CD4-positive, CD25-positive, alpha-beta regulatory T cell (primary cell): ENCODE results near the gene ATRAID. TPM values are rescaled to one million over a fixed set of nuclear protein-coding genes. Genes with fewer than 3 reads are reported as not detected.
"Not testable (repeated sequence)": the region's sequence is repeated elsewhere in the genome, so short reads cannot be mapped to it uniquely, and the experiment has no call there.

Source experiments
- ATAC-seq, 2 donors: fragments of 150-1000 bp; cut with Tn5 transposase; one replicate each; pipeline ENCODE4 v1.10.0; 2021; ENCODE audit warnings: low read depth in 2 of 2, moderate number of reproducible peaks in 2 of 2, moderate library complexity in 1 of 2
- DNase-seq, 3 donors: peaks; one replicate each; pipeline versions ENCODE4 v3.0.0 to v3.0.0-alpha.2; 2012 to 2022; ENCODE audit warnings: mixed read lengths in 1 of 3
- H3K27ac ChIP-seq: one replicate; pipeline ENCODE4 v1.7.0; 2013; ENCODE audit warnings: mild to moderate bottlenecking, low read length; ENCODE audit not compliant: insufficient read depth, poor library complexity, severe bottlenecking
- H3K27me3 ChIP-seq: one replicate; pipeline ENCODE4 v1.7.0; 2013; ENCODE audit warnings: low read length; ENCODE audit not compliant: control insufficient read depth, insufficient read depth
- H3K36me3 ChIP-seq: one replicate; pipeline ENCODE4 v1.7.0; 2013; ENCODE audit warnings: mild to moderate bottlenecking, low read length, moderate library complexity; ENCODE audit not compliant: control insufficient read depth, insufficient read depth
- H3K4me1 ChIP-seq: 2 replicates; pipeline ENCODE4 v1.7.0; 2013; ENCODE audit warnings: mild to moderate bottlenecking, low read length; ENCODE audit not compliant: insufficient read depth, control insufficient read depth, poor library complexity, severe bottlenecking
- H3K4me3 ChIP-seq: one replicate; pipeline ENCODE4 v1.7.0; 2013; ENCODE audit warnings: low read depth, mild to moderate bottlenecking, low read length, moderate library complexity
- H3K9me3 ChIP-seq, 2 experiments: 1 replicate in 1 of 2; 2 replicates in 1 of 2; pipeline ENCODE4 v1.7.0; 2013; ENCODE audit warnings: low read length in 2 of 2, mild to moderate bottlenecking in 1 of 2, moderate library complexity in 1 of 2; ENCODE audit not compliant: control insufficient read depth in 2 of 2
- H3K27ac Mint-ChIP-seq, 3 donors: one replicate each; pipeline ENCODE4 v1.8.0; 2020 to 2022; ENCODE audit warnings: mild to moderate bottlenecking in 3 of 3, mixed read lengths in 3 of 3, moderate library complexity in 2 of 3
- H3K27me3 Mint-ChIP-seq: one replicate; pipeline ENCODE4 v1.8.0; 2022; ENCODE audit warnings: mild to moderate bottlenecking, mixed read lengths
- H3K36me3 Mint-ChIP-seq: one replicate; pipeline ENCODE4 v1.8.0; 2020; ENCODE audit warnings: mixed read lengths
- H3K4me1 Mint-ChIP-seq, 4 donors: one replicate each; pipeline ENCODE4 v1.8.0; 2020 to 2022; ENCODE audit warnings: mixed read lengths in 4 of 4, mild to moderate bottlenecking in 1 of 4
- H3K4me3 Mint-ChIP-seq, 4 donors: one replicate each; pipeline ENCODE4 v1.8.0; 2020 to 2022; ENCODE audit warnings: mild to moderate bottlenecking in 4 of 4, mixed read lengths in 4 of 4, moderate library complexity in 3 of 4
- H3K9me3 Mint-ChIP-seq, 7 donors: one replicate each; pipeline ENCODE4 v1.8.0; 2020 to 2022; ENCODE audit warnings: mixed read lengths in 7 of 7, mild to moderate bottlenecking in 3 of 7, moderate library complexity in 2 of 7
- polyA plus RNA-seq, 4 donors: library from polyadenylated mRNA; unstranded; fragments of 300-500 nt; fragmentation: Illumina TruSeq; gene quantifications; one replicate each; pipeline ENCODE4 v1.2.3, GENCODE V29; 2021
- total RNA-seq: library from RNA; stranded (reverse); gene quantifications from one replicate; pipeline ENCODE4 v1.2.3, GENCODE V29; 2022

Gene ATRAID
- total and polyA plus RNA-seq, 5 donors from 2014 or later, result 77.3 to 375 (median 356) TPM

GRCh38 chr2:27175330-27175729, 36.5 kb upstream of the ATRAID start:
- Mint-ChIP-seq H3K9me3 (no peaks in the 10 kb centered on the region), H3K36me3 (no peaks in the 10 kb centered on the region), H3K4me1 (peaks cover 0 to 2% (median 0%) of the 10 kb centered on the region in 4 donors), H3K27ac (no peak overlapping the region), H3K4me3 (no peak overlapping the region), H3K27me3 (peaks cover 29% of the 10 kb centered on the region)
- DNase-seq (no peak), ATAC-seq (no peak)
- H3K4me1 ChIP-seq, result no peaks in the 10 kb centered on the region
- no peak overlapping the region for H3K4me3 ChIP-seq
- no peaks in the 10 kb centered on the region for H3K36me3 ChIP-seq
- H3K9me3 ChIP-seq, result no peaks in the 10 kb centered on the region
- peaks cover 26% of the 10 kb centered on the region for H3K27me3 ChIP-seq
- H3K27ac ChIP-seq, result no peak overlapping the region

- not testable (repeated sequence) for H3K9me3 Mint-ChIP-seq, H3K36me3 Mint-ChIP-seq, ATAC-seq, H3K4me1 Mint-ChIP-seq, DNase-seq, H3K4me3 ChIP-seq, H3K4me1 ChIP-seq, H3K27ac Mint-ChIP-seq, H3K4me3 Mint-ChIP-seq, H3K9me3 ChIP-seq, H3K27ac ChIP-seq, H3K36me3 ChIP-seq
- H3K27me3 ChIP-seq, result peaks cover 25% of the 10 kb centered on the region
- peaks cover 32% of the 10 kb centered on the region for H3K27me3 Mint-ChIP-seq
Measured at GRCh38 chr2:27175781-27176180, 36.1 kb upstream of the ATRAID start.

GRCh38 chr2:27177441-27178351, 34.1 kb upstream of the ATRAID start:
- Mint-ChIP-seq H3K27me3 (peaks cover 49% of the 10 kb centered on the region), H3K4me1 (no peaks in the 10 kb centered on the region), H3K4me3 (no peak overlapping the region), H3K27ac (no peak overlapping the region), H3K9me3 (no peaks in the 10 kb centered on the region), H3K36me3 (no peaks in the 10 kb centered on the region)
- peaks cover 31% of the 10 kb centered on the region for H3K27me3 ChIP-seq
- H3K27ac ChIP-seq, result no peak overlapping the region
- no peaks in the 10 kb centered on the region for H3K36me3 ChIP-seq
- H3K4me3 ChIP-seq, result no peak overlapping the region
- no peaks in the 10 kb centered on the region for H3K4me1 ChIP-seq
- H3K9me3 ChIP-seq, result no peaks in the 10 kb centered on the region
- DNase-seq (no peak), ATAC-seq (no peak)

- no peak overlapping the region for H3K27ac Mint-ChIP-seq
- no peaks in the 10 kb centered on the region for H3K9me3 ChIP-seq
- DNase-seq, result no peak
- H3K27ac ChIP-seq, result no peak overlapping the region
- H3K9me3 Mint-ChIP-seq, result peaks cover 0 to under 1% (median 0%) of the 10 kb centered on the region in 7 donors
- peaks cover 52% of the 10 kb centered on the region for H3K27me3 Mint-ChIP-seq
- H3K4me3 ChIP-seq, result no peak overlapping the region
- ATAC-seq, result no peak
- H3K36me3 ChIP-seq, result no peaks in the 10 kb centered on the region
- H3K36me3 Mint-ChIP-seq, result no peaks in the 10 kb centered on the region
- no peaks in the 10 kb centered on the region for H3K4me1 Mint-ChIP-seq
- H3K4me1 ChIP-seq, result no peaks in the 10 kb centered on the region
- H3K4me3 Mint-ChIP-seq, result no peak overlapping the region
- peaks cover 31% of the 10 kb centered on the region for H3K27me3 ChIP-seq
Measured at GRCh38 chr2:27178469-27178868, 33.4 kb upstream of the ATRAID start.

- Mint-ChIP-seq H3K27ac (no peak overlapping the region), H3K4me3 (no peak overlapping the region), H3K9me3 (peaks cover 0 to 2% (median 0%) of the 10 kb centered on the region in 7 donors), H3K4me1 (no peaks in the 10 kb centered on the region), H3K27me3 (peaks cover 62% of the 10 kb centered on the region), H3K36me3 (no peaks in the 10 kb centered on the region)
- Histone ChIP-seq H3K4me3 (no peak overlapping the region), H3K9me3 (no peaks in the 10 kb centered on the region), H3K36me3 (no peaks in the 10 kb centered on the region), H3K4me1 (no peaks in the 10 kb centered on the region), H3K27ac (no peak overlapping the region), H3K27me3 (peaks cover 26% of the 10 kb centered on the region)
- ATAC-seq (no peak), DNase-seq (no peak)
Measured at GRCh38 chr2:27179344-27180000, 32.4 kb upstream of the ATRAID start.

- Mint-ChIP-seq H3K4me1 (no peaks in the 10 kb centered on the region), H3K27ac (no peak overlapping the region), H3K27me3 (peaks cover 86% of the 10 kb centered on the region), H3K9me3 (peaks cover 0 to 2% (median 0%) of the 10 kb centered on the region in 7 donors), H3K36me3 (no peaks in the 10 kb centered on the region), H3K4me3 (no peak overlapping the region)
- H3K27me3 ChIP-seq, result peaks cover 27% of the 10 kb centered on the region
- H3K9me3 ChIP-seq, result no peaks in the 10 kb centered on the region
- no peaks in the 10 kb centered on the region for H3K4me1 ChIP-seq
- H3K27ac ChIP-seq, result no peak overlapping the region
- no peak overlapping the region for H3K4me3 ChIP-seq
- DNase-seq (no peak), ATAC-seq (no peak)
- H3K36me3 ChIP-seq, result no peaks in the 10 kb centered on the region
Measured at GRCh38 chr2:27182346-27182745, 29.5 kb upstream of the ATRAID start.

- Histone ChIP-seq H3K36me3 (no peaks in the 10 kb centered on the region), H3K27ac (no peak overlapping the region), H3K9me3 (no peaks in the 10 kb centered on the region), H3K4me3 (no peak overlapping the region), H3K27me3 (peaks cover 17% of the 10 kb centered on the region), H3K4me1 (no peaks in the 10 kb centered on the region)
- Mint-ChIP-seq H3K27me3 (peaks cover 74% of the 10 kb centered on the region), H3K36me3 (no peaks in the 10 kb centered on the region), H3K4me3 (no peak overlapping the region), H3K9me3 (peaks cover 0 to 2% (median 0%) of the 10 kb centered on the region in 7 donors), H3K4me1 (no peaks in the 10 kb centered on the region), H3K27ac (no peak overlapping the region)
- no peak for DNase-seq
- no peak for ATAC-seq
Measured at GRCh38 chr2:27184115-27184514, 27.7 kb upstream of the ATRAID start.
